ENCODE results near the gene S100A5. TPM values are rescaled to one million over a fixed set of nuclear protein-coding genes. Genes with fewer than 3 reads are reported as not detected.
"Not testable (repeated sequence)": the region's sequence is repeated elsewhere in the genome, so short reads cannot be mapped to it uniquely, and the experiment has no call there.

S100A5 gene
- total RNA-seq, 1 donor from 2014 or later, result not detected

DNA sequence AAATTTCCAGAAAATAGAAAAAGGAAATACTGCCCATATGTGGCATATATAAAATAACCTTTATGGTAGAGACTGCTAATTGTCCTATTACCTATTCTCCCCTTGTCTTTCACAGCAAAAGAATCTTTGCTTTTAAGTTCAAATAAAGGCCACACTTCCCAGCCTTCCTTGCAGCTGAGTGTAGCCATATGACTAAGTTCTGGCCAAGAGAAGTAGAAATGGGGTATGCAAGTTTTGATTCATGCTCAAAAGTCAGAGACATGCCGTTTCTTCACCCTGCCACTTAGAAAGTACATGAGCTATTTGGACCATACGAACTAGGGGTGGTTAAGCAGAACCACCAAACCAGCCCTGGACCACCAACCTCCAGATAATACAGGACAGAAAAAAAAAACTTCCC is 43.2 kb upstream of the S100A5 start:
- no peak for FAIRE-seq
- no peak for DNase-seq (ENCODE audit: low read depth)
- H3K36me3 ChIP-seq (ENCODE audit: control insufficient read depth, insufficient read depth, low read length), result no peaks in the 10 kb centered on the region
- no peaks in the 10 kb centered on the region for H3K27me3 ChIP-seq (ENCODE audit: control insufficient read depth, insufficient read depth, low read length)
- no peak overlapping the region for H3K4me3 ChIP-seq (ENCODE audit: low read depth, low read length)
- TF ChIP-seq, protein P1, sequence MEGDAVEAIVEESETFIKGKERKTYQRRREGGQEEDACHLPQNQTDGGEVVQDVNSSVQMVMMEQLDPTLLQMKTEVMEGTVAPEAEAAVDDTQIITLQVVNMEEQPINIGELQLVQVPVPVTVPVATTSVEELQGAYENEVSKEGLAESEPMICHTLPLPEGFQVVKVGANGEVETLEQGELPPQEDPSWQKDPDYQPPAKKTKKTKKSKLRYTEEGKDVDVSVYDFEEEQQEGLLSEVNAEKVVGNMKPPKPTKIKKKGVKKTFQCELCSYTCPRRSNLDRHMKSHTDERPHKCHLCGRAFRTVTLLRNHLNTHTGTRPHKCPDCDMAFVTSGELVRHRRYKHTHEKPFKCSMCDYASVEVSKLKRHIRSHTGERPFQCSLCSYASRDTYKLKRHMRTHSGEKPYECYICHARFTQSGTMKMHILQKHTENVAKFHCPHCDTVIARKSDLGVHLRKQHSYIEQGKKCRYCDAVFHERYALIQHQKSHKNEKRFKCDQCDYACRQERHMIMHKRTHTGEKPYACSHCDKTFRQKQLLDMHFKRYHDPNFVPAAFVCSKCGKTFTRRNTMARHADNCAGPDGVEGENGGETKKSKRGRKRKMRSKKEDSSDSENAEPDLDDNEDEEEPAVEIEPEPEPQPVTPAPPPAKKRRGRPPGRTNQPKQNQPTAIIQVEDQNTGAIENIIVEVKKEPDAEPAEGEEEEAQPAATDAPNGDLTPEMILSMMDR (IDR thresholded peaks at IDR 0.05; ENCODE audit: insufficient read depth, low read length, severe bottlenecking), result no peak

GRCh38 chr1:153583514-153583913 is 42.8 kb upstream of the S100A5 start:
- FAIRE-seq; H3K27me3 ChIP-seq (ENCODE audit: control insufficient read depth, insufficient read depth, low read length); H3K36me3 ChIP-seq (ENCODE audit: control insufficient read depth, insufficient read depth, low read length); H3K4me3 ChIP-seq (ENCODE audit: low read depth, low read length); DNase-seq (ENCODE audit: low read depth): not testable (repeated sequence)

- not testable (repeated sequence) for FAIRE-seq; H3K4me3 ChIP-seq (ENCODE audit: low read depth, low read length); DNase-seq (ENCODE audit: low read depth); H3K27me3 ChIP-seq (ENCODE audit: control insufficient read depth, insufficient read depth, low read length); H3K36me3 ChIP-seq (ENCODE audit: control insufficient read depth, insufficient read depth, low read length)
Observed at GRCh38 chr1:153582836-153583235, 42.1 kb upstream of the S100A5 start.

- no peak for FAIRE-seq
- H3K27me3 ChIP-seq (ENCODE audit: control insufficient read depth, insufficient read depth, low read length), result no peaks in the 10 kb centered on the region
- H3K36me3 ChIP-seq (ENCODE audit: control insufficient read depth, insufficient read depth, low read length), result no peaks in the 10 kb centered on the region
- no peak overlapping the region for H3K4me3 ChIP-seq (ENCODE audit: low read depth, low read length)
- DNase-seq (ENCODE audit: low read depth), result no peak
- TF ChIP-seq, protein P1 (IDR thresholded peaks at IDR 0.05; ENCODE audit: insufficient read depth, low read length, severe bottlenecking), result no peak
Observed at GRCh38 chr1:153578936-153579335, 38.2 kb upstream of the S100A5 start.

GRCh38 chr1:153578490-153578889 is 37.8 kb upstream of the S100A5 start:
- DNase-seq (ENCODE audit: low read depth) (no peak), FAIRE-seq (no peak)
- TF ChIP-seq, protein P1 (IDR thresholded peaks at IDR 0.05; ENCODE audit: insufficient read depth, low read length, severe bottlenecking), result no peak
- H3K4me3 ChIP-seq (ENCODE audit: low read depth, low read length), result no peak overlapping the region
- no peaks in the 10 kb centered on the region for H3K27me3 ChIP-seq (ENCODE audit: control insufficient read depth, insufficient read depth, low read length)
- no peaks in the 10 kb centered on the region for H3K36me3 ChIP-seq (ENCODE audit: control insufficient read depth, insufficient read depth, low read length)

- FAIRE-seq, result no peak
Observed at GRCh38 chr1:153577624-153578051, 36.9 kb upstream of the S100A5 start.

DNA sequence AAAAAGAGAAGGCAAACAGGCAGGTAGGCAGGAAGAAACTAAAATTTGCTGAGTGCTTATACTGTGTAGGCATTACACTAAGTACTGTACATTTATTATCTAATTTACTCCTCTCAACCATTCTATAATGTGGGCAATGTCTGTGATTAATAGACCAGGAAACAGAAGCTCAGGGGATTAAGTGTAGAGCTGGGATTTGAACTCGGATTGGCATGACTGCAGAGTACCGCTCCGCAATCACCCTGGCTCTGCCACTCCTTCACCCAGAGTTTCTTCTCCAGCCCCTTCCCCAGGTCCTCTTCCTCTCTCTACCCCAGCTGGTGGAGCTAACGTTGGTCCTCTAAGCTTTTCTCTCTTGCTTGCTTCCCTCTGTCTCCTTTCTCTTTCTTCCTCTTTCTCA is 36.4 kb upstream of the S100A5 start:
- TF ChIP-seq, protein P1 (IDR thresholded peaks at IDR 0.05; ENCODE audit: insufficient read depth, low read length, severe bottlenecking), result no peak
- no peaks in the 10 kb centered on the region for H3K36me3 ChIP-seq (ENCODE audit: control insufficient read depth, insufficient read depth, low read length)
- FAIRE-seq, result no peak

More at GRCh38 chr1:153577624-153578051, 36.9 kb upstream of the S100A5 start:
- no peaks in the 10 kb centered on the region for H3K27me3 ChIP-seq (ENCODE audit: control insufficient read depth, insufficient read depth, low read length)
- TF ChIP-seq, protein P1 (IDR thresholded peaks at IDR 0.05; ENCODE audit: insufficient read depth, low read length, severe bottlenecking), result no peak
- H3K4me3 ChIP-seq (ENCODE audit: low read depth, low read length), result no peak overlapping the region
- no peaks in the 10 kb centered on the region for H3K36me3 ChIP-seq (ENCODE audit: control insufficient read depth, insufficient read depth, low read length)
- DNase-seq (ENCODE audit: low read depth), result peak; percentile 67

GRCh38 chr1:153575497-153575896 is 34.8 kb upstream of the S100A5 start:
- FAIRE-seq; H3K27me3 ChIP-seq (ENCODE audit: control insufficient read depth, insufficient read depth, low read length); H3K36me3 ChIP-seq (ENCODE audit: control insufficient read depth, insufficient read depth, low read length); H3K4me3 ChIP-seq (ENCODE audit: low read depth, low read length); DNase-seq (ENCODE audit: low read depth): not testable (repeated sequence)

More for the DNA sequence above, 36.4 kb upstream of the S100A5 start:
- H3K27me3 ChIP-seq (ENCODE audit: control insufficient read depth, insufficient read depth, low read length), result no peaks in the 10 kb centered on the region
- no peak for DNase-seq (ENCODE audit: low read depth)
- no peak overlapping the region for H3K4me3 ChIP-seq (ENCODE audit: low read depth, low read length)

GRCh38 chr1:153575081-153575491 is 34.4 kb upstream of the S100A5 start:
- not testable (repeated sequence) for FAIRE-seq; DNase-seq (ENCODE audit: low read depth); H3K4me3 ChIP-seq (ENCODE audit: low read depth, low read length); H3K27me3 ChIP-seq (ENCODE audit: control insufficient read depth, insufficient read depth, low read length); H3K36me3 ChIP-seq (ENCODE audit: control insufficient read depth, insufficient read depth, low read length)

Measured in bronchial epithelial cell (primary cell).